ENCODE data around the gene SP7.

DNA sequence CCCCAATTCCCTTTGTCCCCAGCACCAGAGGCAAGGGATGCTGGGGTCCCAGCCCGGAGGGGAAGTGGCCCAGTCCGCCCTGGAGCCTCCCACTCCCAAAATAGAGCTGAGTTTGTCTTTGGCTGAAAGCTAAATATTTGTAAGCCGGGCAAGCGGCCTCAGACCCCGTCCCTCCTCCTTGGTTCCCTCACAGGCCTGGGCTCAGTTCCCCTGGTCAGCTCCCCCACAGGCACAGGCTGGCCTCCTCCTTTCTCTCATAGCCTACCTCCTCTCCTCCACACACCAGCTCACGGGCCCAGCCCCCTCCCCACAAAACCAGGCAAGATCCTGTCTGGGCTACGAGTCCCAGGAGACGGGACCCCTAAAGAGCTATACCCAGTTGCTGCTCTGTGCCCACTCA, 1.3 kb downstream of the SP7 start:
- TF ChIP-seq, protein P1, sequence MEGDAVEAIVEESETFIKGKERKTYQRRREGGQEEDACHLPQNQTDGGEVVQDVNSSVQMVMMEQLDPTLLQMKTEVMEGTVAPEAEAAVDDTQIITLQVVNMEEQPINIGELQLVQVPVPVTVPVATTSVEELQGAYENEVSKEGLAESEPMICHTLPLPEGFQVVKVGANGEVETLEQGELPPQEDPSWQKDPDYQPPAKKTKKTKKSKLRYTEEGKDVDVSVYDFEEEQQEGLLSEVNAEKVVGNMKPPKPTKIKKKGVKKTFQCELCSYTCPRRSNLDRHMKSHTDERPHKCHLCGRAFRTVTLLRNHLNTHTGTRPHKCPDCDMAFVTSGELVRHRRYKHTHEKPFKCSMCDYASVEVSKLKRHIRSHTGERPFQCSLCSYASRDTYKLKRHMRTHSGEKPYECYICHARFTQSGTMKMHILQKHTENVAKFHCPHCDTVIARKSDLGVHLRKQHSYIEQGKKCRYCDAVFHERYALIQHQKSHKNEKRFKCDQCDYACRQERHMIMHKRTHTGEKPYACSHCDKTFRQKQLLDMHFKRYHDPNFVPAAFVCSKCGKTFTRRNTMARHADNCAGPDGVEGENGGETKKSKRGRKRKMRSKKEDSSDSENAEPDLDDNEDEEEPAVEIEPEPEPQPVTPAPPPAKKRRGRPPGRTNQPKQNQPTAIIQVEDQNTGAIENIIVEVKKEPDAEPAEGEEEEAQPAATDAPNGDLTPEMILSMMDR (conservative IDR thresholded peaks at IDR 0.05 in 1 of 2, IDR thresholded peaks at IDR 0.05 in 1 of 2; ENCODE audit: extremely low read depth in 1 of 2, insufficient read depth in 1 of 2, low read depth in 1 of 2, low read length in 2 of 2) = no peak
- no peak for TF ChIP-seq EZH2 (IDR thresholded peaks at IDR 0.05; ENCODE audit: borderline replicate concordance, low read length)

Data from mammary epithelial cell (primary cell).